ENCODE measurements around the gene NHLRC4.

GRCh38 chr16:582614-583331 lies 16.0 kb downstream of the NHLRC4 start:
- TF ChIP-seq CTCF (IDR thresholded peaks at IDR 0.05; ENCODE audit: low read depth, low read length, missing input control) (no peak), RAD21 (IDR thresholded peaks at IDR 0.05) (peak in 1 of 2 donors; percentile 25), ATF3 (IDR thresholded peaks at IDR 0.05) (no peak), JUND (IDR thresholded peaks at IDR 0.05) (no peak), TAF1 (conservative IDR thresholded peaks at IDR 0.05) (no peak)

Data from liver (tissue), 3 donors.